ENCODE results near the gene SELPLG.

Gene SELPLG

GRCh38 chr12:108622421-108622820 is 11.3 kb downstream of the SELPLG start:
- no peak for TF ChIP-seq CTCF (IDR thresholded peaks at IDR 0.05)

- no peak for TF ChIP-seq CTCF (IDR thresholded peaks at IDR 0.05)
Observed at GRCh38 chr12:108621161-108621560, 12.5 kb downstream of the SELPLG start.

DNA sequence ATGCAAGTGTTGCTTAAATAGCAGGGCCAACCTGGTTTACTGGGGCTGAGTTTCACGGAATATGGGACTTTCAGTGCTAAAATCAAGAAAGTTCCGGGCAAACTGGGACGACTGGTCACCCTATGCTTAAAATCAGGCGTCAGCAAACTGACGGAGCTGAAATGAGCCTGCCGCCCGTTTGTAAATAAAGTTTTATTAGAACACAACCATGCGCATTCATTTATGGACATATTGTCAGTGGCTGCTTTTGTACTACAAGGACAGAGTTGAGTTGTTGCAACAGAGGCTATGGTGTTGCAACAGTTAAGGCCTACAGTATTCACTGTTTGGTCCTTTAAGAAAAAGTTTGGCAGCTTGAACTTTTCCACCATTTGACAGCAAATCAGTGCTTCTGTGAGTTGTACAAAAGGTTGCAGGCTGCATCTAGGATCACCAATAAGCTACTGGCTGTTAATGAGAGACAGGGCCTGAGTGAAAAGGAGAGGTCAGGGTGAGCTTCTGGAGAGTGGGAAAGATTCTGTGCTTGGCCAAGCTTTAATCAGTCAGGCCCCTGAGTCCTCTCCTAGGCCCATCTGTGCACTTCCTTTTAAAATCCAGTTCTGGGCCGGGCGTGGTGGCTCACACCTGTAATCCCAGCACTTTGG is 13.3 kb downstream of the SELPLG start:
- no peak for TF ChIP-seq CTCF (IDR thresholded peaks at IDR 0.05)

DNA sequence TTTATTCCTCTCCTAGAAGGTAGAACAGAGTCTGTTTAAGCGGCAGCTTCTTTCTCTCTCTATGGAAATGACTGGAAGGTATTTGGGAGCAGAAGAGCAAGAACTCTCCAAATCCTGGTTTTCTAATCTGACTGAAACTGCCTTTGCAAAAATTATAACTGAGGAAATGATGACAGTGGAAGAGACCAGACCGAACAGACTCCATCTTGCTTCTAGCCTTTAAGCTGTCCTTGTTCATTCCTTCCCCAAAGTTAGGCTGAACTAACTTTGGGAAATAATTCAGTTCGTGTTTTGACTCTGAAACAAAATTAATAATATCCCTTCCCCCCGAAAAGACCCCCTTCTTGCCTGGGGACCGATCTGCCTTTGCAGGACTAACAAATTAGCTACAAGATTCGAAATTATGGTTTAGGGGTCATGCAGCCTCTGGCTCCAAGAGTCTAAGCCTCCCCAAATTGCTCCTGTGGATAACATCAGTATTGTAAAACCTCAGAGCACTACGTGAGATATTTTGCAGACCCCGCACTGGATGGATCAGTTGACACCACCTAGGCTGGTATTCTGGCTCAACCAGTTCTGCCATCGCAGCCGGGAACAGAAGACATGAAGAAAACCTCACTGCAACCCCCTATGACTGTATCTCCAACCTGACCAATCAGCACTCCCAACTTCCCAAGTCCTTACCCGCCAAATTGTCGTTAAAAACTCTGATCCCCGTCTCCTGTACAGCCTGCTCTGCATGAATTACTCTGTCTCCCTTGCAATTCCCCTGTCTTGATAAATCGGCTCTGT is 14.1 kb downstream of the SELPLG start:
- no peak for TF ChIP-seq CTCF (IDR thresholded peaks at IDR 0.05)

DNA sequence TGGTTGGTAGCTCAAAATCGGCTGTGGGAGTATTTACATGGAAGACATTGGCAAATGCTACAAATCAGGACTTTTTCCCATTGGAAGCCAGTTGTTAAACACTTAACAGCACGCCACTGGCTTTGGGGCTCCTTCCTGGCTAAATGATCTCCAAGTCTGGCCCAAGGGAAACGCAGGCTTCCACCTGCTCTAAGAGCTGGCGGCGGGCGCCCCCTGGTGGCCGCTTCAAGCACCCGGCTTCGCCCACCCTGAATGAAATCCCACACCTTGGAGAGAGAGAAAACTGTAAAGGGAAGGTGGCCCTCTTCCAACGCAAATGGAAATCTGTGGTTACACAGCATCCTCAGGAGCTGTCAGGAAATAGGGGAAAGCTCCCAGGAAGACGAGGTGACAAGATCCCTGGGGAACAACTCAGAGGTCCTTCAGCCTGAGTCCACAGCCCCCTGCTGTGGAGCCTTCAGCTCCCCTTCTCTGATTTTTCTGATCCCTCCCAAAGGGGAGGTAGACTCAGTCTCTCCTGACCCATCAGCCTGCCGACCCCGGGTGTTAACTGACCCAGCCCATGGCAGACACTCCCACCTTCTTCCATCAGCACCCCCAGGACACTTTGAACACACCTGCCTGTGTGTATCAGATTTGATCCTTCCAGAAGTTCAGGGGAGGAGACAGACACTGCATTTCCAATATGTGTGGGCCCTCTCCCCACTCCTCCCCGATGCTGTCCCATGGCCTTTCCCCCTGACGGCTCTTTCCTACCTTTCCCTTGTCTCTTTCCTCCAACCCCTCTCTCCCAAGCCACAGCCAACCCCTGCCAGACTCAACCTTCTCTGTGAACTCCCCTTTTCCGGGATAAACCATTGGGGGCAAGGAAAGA is 15.4 kb downstream of the SELPLG start:
- peak; percentile 97 for TF ChIP-seq CTCF (IDR thresholded peaks at IDR 0.05)

- TF ChIP-seq CTCF (IDR thresholded peaks at IDR 0.05): no peak
Observed at GRCh38 chr12:108616941-108617858, 16.5 kb downstream of the SELPLG start.

GRCh38 chr12:108616359-108616758 is 17.3 kb downstream of the SELPLG start:
- no peak for TF ChIP-seq CTCF (IDR thresholded peaks at IDR 0.05)
